ENCODE measurements around the gene SCRN1.
"Not testable (repeated sequence)": the region's sequence is repeated elsewhere in the genome, so short reads cannot be mapped to it uniquely, and the experiment has no call there.

SCRN1 gene

DNA sequence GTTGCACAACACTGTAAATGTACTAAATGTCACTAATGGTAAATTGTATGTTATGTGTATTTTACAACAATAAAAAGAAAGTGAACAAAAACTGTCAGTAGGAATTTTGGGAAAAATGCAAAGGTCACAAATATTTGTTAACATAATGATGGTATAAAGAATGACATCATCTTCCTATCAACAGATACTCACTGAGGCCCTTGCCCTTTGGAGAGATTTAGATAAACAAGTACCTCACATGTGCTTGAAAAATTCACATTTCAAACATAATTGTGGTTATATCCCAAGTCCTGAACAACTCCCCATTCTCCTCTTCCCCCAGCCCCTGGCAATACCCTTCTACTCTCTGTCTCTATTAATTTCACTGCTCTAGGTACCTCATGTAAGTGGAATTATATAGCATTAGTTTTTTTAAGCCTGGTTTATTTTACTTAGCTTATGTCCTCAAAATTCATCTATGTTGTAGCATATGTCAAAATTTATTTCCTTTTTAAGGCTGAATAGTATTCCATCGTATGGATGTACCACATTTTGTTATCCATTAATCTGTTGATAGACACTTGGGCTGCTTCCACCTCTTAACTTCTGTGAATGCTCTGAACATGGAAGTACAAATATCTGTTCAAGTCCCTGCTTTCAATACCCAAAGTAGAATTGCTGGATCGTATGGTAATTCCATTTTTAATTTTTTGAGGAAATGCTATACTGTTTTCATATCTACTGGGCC, 92.8 kb downstream of the SCRN1 start:
- no peaks in the 10 kb centered on the region for H3K36me3 ChIP-seq (ENCODE audit: insufficient read depth, low read length)
- H2AFZ ChIP-seq (ENCODE audit: low read depth, low read length): no peak overlapping the region
- no peaks in the 10 kb centered on the region for H3K9me3 ChIP-seq (ENCODE audit: low read length)
- peaks cover 13% of the 10 kb centered on the region for H3K4me1 ChIP-seq (ENCODE audit: insufficient read depth, low read length)
- H3K27me3 ChIP-seq (ENCODE audit: insufficient read depth, low read length): no peaks in the 10 kb centered on the region
- H3K4me3 ChIP-seq (ENCODE audit: low read length): no peak overlapping the region

DNA sequence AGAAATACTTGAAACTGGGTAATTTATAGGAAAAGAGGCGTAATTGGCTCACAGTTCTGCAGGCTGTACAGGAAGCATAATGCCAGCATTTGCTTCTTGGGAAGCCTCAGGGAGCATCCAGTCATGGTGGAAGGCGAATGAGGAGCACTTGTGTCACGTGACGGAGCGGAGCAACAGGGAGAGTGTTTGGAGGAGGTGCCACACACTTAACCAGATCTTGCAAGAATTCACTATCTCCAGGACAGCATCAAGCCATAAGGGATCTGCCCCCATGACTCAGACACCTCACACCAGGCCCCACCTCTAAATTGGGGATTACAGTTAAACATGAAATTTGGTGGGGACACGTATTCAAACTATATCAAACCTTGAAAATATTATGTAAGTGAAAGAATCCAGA, 94.0 kb downstream of the SCRN1 start:
- no peaks in the 10 kb centered on the region for H3K36me3 ChIP-seq (ENCODE audit: insufficient read depth, low read length)
- peaks cover 13% of the 10 kb centered on the region for H3K4me1 ChIP-seq (ENCODE audit: insufficient read depth, low read length)
- no peak overlapping the region for H3K4me3 ChIP-seq (ENCODE audit: low read length)
- H3K27me3 ChIP-seq (ENCODE audit: insufficient read depth, low read length): no peaks in the 10 kb centered on the region
- H3K9me3 ChIP-seq (ENCODE audit: low read length): no peaks in the 10 kb centered on the region
- H2AFZ ChIP-seq (ENCODE audit: low read depth, low read length): no peak overlapping the region

DNA sequence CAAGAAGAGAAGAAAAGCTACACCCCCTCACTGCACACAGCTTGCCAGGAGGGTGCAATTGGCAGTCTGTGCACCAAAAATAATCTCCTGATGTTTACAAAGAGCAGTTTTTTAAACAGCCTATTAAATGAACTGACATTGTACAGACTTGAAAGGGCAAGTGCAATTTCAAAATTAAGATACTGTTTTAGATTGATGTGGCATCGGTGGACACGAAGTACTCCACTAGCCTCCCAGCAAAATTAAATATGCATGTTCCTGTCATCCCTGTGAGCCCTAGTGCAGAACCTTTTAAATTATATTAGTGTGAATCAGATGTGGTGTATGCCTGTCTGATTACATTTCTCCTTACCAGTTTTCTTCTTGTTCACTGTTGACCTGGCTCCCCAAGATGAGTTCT, 95.3 kb downstream of the SCRN1 start:
- Histone ChIP-seq H3K4me1 (ENCODE audit: insufficient read depth, low read length) (peaks cover 13% of the 10 kb centered on the region), H3K36me3 (ENCODE audit: insufficient read depth, low read length) (no peaks in the 10 kb centered on the region), H3K4me3 (ENCODE audit: low read length) (no peak overlapping the region), H3K27me3 (ENCODE audit: insufficient read depth, low read length) (no peaks in the 10 kb centered on the region), H3K9me3 (ENCODE audit: low read length) (no peaks in the 10 kb centered on the region), H2AFZ (ENCODE audit: low read depth, low read length) (no peak overlapping the region)

DNA sequence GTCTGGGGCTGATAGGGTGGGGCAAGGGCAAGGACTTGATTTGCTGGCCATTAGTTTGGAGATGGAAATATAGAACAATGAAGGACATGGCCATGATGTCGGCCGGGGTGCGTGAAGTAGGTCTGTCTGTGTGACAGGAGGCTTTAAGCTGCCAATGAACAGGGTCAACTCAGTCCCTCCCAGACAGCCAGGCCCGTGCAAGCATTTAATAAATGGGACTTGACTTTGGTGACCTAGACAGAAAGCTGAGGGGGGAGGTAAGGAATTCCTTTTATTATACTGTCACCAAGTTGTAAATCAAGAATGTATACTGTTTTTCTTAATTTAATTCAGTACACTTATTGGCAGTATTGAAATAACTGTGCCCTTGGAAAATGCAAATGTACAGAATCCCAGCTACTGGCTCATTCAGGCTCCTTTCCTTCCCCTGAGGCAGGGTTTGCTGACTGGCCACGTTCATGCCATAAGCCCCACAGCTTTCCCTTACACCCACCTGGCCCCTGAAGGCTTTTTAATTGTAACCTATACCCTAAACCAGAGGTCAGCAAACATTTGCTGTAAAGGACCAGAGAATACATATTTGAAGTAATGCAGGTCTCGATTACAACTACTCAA, 96.1 kb downstream of the SCRN1 start:
- Histone ChIP-seq H3K36me3 (ENCODE audit: insufficient read depth, low read length) (no peaks in the 10 kb centered on the region), H3K4me3 (ENCODE audit: low read length) (no peak overlapping the region), H3K27me3 (ENCODE audit: insufficient read depth, low read length) (no peaks in the 10 kb centered on the region), H3K9me3 (ENCODE audit: low read length) (no peaks in the 10 kb centered on the region), H3K4me1 (ENCODE audit: insufficient read depth, low read length) (peaks cover 13% of the 10 kb centered on the region), H2AFZ (ENCODE audit: low read depth, low read length) (no peak overlapping the region)

DNA sequence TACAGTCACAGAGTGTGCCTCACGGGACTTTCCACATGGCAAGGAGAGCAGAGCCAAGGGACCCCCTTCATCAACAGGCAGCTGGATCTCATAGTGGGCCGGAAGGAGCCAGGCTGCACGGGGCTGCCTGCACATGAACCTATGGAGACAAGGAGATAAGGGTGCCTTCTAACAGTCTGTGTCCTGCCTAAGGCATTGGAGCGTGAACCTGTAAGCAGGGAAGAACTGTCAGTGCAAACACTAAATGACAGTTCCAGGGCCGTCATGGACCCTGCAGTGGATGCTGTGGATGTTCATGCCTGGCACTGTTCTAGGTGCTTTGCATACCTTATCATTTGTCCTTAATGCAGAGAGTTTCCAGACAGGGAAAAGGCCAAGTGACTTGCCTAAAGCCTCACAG, 97.4 kb downstream of the SCRN1 start:
- Histone ChIP-seq H3K27me3 (ENCODE audit: insufficient read depth, low read length) (no peaks in the 10 kb centered on the region), H3K36me3 (ENCODE audit: insufficient read depth, low read length) (no peaks in the 10 kb centered on the region), H3K4me3 (ENCODE audit: low read length) (no peak overlapping the region), H3K4me1 (ENCODE audit: insufficient read depth, low read length) (peaks cover 13% of the 10 kb centered on the region), H3K9me3 (ENCODE audit: low read length) (no peaks in the 10 kb centered on the region), H2AFZ (ENCODE audit: low read depth, low read length) (no peak overlapping the region)

DNA sequence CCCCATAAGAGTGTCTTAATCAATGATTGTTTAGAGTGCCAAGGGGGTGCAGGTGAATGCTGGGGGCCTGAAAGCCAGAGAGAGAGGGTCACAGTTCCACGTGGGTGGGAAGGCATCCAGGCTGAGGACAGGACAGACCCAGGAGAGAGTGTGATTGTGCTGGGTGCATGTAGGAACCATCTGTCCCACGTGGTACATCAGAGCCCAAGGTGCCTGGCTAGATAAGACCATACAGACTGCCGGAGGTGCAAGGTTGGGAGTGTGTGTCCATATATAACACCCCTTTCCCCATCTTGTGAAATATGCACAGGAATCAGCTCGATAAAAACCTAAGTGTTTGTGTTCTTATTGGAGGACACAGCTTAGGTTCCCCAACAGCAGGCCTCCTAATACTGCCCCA, 97.8 kb downstream of the SCRN1 start:
- H3K36me3 ChIP-seq (ENCODE audit: insufficient read depth, low read length): no peaks in the 10 kb centered on the region
- H3K4me1 ChIP-seq (ENCODE audit: insufficient read depth, low read length): peaks cover 13% of the 10 kb centered on the region
- H3K27me3 ChIP-seq (ENCODE audit: insufficient read depth, low read length): peaks cover under 1% of the 10 kb centered on the region
- no peaks in the 10 kb centered on the region for H3K9me3 ChIP-seq (ENCODE audit: low read length)
- H3K4me3 ChIP-seq (ENCODE audit: low read length): no peak overlapping the region
- H2AFZ ChIP-seq (ENCODE audit: low read depth, low read length): no peak overlapping the region

DNA sequence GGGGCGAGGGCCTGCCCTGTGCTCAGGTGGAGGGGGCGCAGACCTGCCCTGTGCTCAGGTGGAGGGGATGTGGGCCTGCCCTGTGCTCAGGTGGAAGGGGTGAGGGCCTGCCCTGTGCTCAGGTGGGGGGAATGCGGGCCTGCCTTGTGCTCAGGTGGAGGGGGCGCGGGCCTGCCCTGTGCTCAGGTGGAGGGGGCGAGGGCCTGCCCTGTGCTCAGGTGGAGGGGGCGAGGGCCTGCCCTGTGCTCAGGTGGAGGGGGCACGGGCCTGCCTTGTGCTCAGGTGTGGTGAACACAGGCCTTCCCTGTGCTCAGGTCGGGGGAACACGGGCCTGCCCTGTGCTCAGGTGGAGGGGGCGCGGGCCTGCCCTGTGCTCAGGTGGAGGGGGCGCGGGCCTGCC, 98.8 kb downstream of the SCRN1 start:
- H3K4me1 ChIP-seq (ENCODE audit: insufficient read depth, low read length): peaks cover 13% of the 10 kb centered on the region
- not testable (repeated sequence) for H3K4me3 ChIP-seq (ENCODE audit: low read length); H3K36me3 ChIP-seq (ENCODE audit: insufficient read depth, low read length); H2AFZ ChIP-seq (ENCODE audit: low read depth, low read length); H3K9me3 ChIP-seq (ENCODE audit: low read length); H3K27me3 ChIP-seq (ENCODE audit: insufficient read depth, low read length)

DNA sequence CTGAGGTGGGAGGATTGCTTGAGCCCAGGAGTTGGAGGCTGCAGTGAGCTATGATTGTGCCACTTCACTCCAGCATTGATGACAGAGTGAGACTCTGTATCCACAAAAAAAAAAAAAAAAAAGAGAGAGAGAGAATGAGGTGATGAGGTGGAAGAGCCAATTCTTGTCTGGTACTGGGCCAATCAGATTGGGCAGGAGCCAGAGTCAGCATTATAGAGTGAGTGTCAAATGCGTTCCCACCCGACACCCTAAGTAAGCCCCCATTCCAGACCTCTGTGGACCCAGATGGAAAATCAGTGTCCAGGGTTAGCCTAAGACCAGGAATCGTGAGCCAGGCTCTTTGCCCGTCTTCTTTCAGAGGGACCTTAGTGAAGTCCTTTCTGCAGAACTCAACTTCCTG, 99.3 kb downstream of the SCRN1 start:
- Histone ChIP-seq H3K4me1 (ENCODE audit: insufficient read depth, low read length) (peaks cover 13% of the 10 kb centered on the region), H3K4me3 (ENCODE audit: low read length) (no peak overlapping the region), H3K9me3 (ENCODE audit: low read length) (no peaks in the 10 kb centered on the region), H3K36me3 (ENCODE audit: insufficient read depth, low read length) (no peaks in the 10 kb centered on the region), H2AFZ (ENCODE audit: low read depth, low read length) (no peak overlapping the region), H3K27me3 (ENCODE audit: insufficient read depth, low read length) (peaks cover 5% of the 10 kb centered on the region)

DNA sequence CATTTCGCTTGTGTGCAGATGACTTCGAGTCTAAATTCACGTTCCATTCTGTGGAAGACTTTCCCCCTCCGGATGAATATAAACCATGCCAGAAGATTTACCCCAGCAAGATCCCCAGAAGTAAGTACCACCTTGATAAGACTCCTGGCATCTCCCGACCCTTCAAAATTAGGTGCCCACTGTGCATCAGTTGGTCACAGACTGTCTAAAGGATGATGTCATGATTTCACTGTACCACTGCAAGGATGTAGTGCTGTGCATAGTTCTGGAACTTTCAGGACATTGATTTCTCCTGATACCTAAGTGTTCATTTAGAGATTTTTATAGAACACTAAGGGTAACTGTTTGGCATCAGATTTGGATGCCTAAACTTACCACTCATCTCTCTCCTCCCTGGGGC, 100.3 kb downstream of the SCRN1 start:
- H3K9me3 ChIP-seq (ENCODE audit: low read length): no peaks in the 10 kb centered on the region
- H2AFZ ChIP-seq (ENCODE audit: low read depth, low read length): no peak overlapping the region
- peaks cover 8% of the 10 kb centered on the region for H3K27me3 ChIP-seq (ENCODE audit: insufficient read depth, low read length)
- no peaks in the 10 kb centered on the region for H3K36me3 ChIP-seq (ENCODE audit: insufficient read depth, low read length)
- H3K4me1 ChIP-seq (ENCODE audit: insufficient read depth, low read length): peaks cover 13% of the 10 kb centered on the region
- no peak overlapping the region for H3K4me3 ChIP-seq (ENCODE audit: low read length)

DNA sequence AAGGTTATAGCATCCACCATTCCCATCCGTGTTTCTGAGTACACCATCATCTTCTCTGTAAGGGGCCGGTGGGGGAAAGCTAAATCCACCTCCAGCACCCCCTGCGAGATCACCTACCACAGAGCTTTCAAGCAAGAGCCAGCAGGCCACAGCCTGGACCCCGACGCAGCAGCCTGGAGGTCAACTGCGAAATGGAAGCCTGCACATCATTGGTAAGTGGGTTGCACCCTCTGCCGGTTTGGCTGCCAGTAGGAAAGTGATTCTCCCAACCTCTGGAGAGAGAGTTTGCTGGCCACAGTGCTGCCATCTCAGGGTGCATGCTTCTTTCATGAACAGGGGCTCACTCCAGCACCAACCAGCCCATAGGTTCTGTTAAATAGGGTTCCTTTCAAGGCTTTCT, 101.6 kb downstream of the SCRN1 start:
- Histone ChIP-seq H3K4me3 (ENCODE audit: low read length) (no peak overlapping the region), H3K27me3 (ENCODE audit: insufficient read depth, low read length) (peaks cover 15% of the 10 kb centered on the region), H3K9me3 (ENCODE audit: low read length) (no peaks in the 10 kb centered on the region)

DNA sequence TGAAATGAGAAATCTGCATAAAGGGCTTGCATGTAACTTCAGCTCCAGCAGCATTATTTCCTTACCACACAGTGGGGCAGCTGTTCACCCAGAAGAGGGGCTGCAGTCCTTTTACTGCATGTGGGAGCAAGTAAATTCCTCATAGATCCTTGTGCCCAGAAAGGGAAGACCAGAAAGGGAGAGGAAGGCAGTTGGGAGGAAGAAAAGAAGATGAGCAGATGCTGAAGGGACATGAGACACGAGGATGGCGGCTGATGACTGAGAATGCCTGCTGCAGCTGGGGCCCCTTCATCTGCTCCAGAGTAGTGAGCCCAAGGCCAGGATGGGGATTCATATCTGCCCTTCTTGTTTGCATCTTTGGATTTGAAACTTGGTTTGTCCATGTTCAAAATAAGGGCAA, 102.8 kb downstream of the SCRN1 start:
- no peaks in the 10 kb centered on the region for H3K9me3 ChIP-seq (ENCODE audit: low read length)
- no peak overlapping the region for H3K4me3 ChIP-seq (ENCODE audit: low read length)
- H3K27me3 ChIP-seq (ENCODE audit: insufficient read depth, low read length): peaks cover 20% of the 10 kb centered on the region
- H3K4me1 ChIP-seq (ENCODE audit: insufficient read depth, low read length): peaks cover 2% of the 10 kb centered on the region
- no peak overlapping the region for H2AFZ ChIP-seq (ENCODE audit: low read depth, low read length)
- H3K36me3 ChIP-seq (ENCODE audit: insufficient read depth, low read length): no peaks in the 10 kb centered on the region

More for the DNA sequence above, 101.6 kb downstream of the SCRN1 start:
- Histone ChIP-seq H3K4me1 (ENCODE audit: insufficient read depth, low read length) (peaks cover 1% of the 10 kb centered on the region), H2AFZ (ENCODE audit: low read depth, low read length) (no peak overlapping the region), H3K36me3 (ENCODE audit: insufficient read depth, low read length) (no peaks in the 10 kb centered on the region)

DNA sequence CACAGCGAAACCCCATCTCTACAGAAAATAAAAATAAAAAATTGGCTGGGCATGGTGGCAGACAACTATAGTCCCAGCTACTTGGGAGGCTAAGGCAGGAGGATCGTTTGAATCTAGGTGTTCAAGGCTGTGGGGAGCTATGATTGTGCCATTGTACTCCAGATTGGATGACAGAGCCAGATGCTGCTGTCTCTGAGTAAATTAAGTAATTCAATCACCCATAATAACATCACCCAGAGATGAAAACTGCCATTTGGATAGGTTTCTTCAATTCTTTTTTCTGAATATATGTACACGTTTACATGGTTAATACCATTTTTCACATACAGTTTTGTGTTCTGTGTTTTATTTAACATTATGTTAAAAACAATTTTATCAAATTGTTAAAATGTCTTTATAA, 104.0 kb downstream of the SCRN1 start:
- peaks cover 5% of the 10 kb centered on the region for H3K4me1 ChIP-seq (ENCODE audit: insufficient read depth, low read length)
- H3K27me3 ChIP-seq (ENCODE audit: insufficient read depth, low read length): peaks cover 20% of the 10 kb centered on the region

DNA sequence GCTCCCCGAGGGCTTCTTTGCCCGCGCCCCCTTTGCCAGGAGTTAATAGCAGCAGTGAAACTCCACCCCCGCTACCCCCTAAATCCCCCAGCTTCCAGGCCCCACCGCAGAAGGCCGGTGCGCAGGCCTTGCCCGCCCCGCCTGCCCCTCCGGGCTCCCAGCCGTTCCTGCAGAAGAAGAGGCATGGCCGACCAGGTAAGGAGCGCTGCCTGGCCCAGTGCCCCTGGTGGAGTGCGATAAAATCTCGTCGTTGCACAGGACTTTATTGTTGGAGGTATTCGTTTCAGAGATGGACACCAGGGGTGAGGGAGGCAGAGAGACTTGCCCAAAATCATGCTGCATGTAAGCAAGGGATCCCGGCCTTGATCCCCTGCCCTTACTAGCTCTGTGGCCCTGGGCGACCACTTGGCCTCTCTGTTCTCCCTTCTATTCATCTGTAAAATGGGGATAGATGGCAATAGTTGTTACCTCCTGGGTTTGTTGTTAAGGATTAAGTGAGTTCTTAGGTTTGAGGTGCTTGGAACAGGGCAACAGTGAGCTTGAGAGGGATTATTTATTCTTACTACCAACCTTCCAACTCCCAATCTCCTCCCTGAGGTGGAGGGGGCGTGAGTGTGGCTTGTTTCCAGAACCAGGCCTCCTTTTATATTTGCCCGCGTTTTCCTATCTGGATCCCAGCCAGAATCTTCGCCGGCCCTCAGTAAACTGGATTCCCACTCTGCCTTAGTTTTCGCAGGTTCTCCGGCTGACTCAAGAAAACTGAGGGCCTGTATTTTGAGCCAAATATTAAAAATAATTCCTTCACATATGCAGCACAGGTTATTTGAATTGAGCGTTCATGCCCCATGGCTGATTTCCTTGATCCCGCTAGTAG, 105.0 kb downstream of the SCRN1 start:
- Histone ChIP-seq H3K4me1 (ENCODE audit: insufficient read depth, low read length) (peaks cover 5% of the 10 kb centered on the region), H3K27me3 (ENCODE audit: insufficient read depth, low read length) (peaks cover 20% of the 10 kb centered on the region), H3K9me3 (ENCODE audit: low read length) (no peaks in the 10 kb centered on the region), H3K4me3 (ENCODE audit: low read length) (no peak overlapping the region), H2AFZ (ENCODE audit: low read depth, low read length) (no peak overlapping the region), H3K36me3 (ENCODE audit: insufficient read depth, low read length) (no peaks in the 10 kb centered on the region)

More for the DNA sequence above, 104.0 kb downstream of the SCRN1 start:
- H3K36me3 ChIP-seq (ENCODE audit: insufficient read depth, low read length): no peaks in the 10 kb centered on the region
- no peak overlapping the region for H2AFZ ChIP-seq (ENCODE audit: low read depth, low read length)
- no peak overlapping the region for H3K4me3 ChIP-seq (ENCODE audit: low read length)
- no peaks in the 10 kb centered on the region for H3K9me3 ChIP-seq (ENCODE audit: low read length)
